K562 (cell line): ENCODE measurements around the gene HJV. TPM values are rescaled to one million over a fixed set of nuclear protein-coding genes. Genes with fewer than 3 reads are reported as not detected.

ENCODE experiments used
- ETV1 ChIP-seq: fragments of 450-650 bp; conservative IDR thresholded peaks from 2 replicates; pipeline ENCODE4 v1.6.1; 2016; ENCODE audit warnings: missing genetic modification characterization, control low read depth, low read depth, missing compliant biosample characterization
- FOXJ3 ChIP-seq: sonication (generic); formaldehyde crosslinking; IDR thresholded peaks from 2 replicates; pipeline ENCODE4 v1.4.0; 2020; ENCODE audit warnings: mild to moderate bottlenecking, missing genetic modification reagents
- JUN ChIP-seq, 2 experiments: sonication (generic) in 1 of 2; formaldehyde crosslinking in 1 of 2; IDR thresholded peaks; 2 replicates each; pipeline versions ENCODE4 v1.6.1 to v1.8.0; 2012 to 2022; ENCODE audit warnings: borderline replicate concordance in 2 of 2, mild to moderate bottlenecking in 2 of 2, improper control_type of control experiment in 1 of 2, low read depth in 1 of 2, low read length in 1 of 2, missing genetic modification reagents in 1 of 2
- KDM5B ChIP-seq: fragments of 200-600 bp; sonication (generic); IDR thresholded peaks from 2 replicates; pipeline ENCODE4 v1.6.1; 2012; ENCODE audit warnings: low read depth, mild to moderate bottlenecking, moderate library complexity, low read length, control low read depth, inconsistent platforms; ENCODE audit not compliant: insufficient replicate concordance
- MED1 ChIP-seq: sonication (generic); formaldehyde crosslinking; IDR thresholded peaks from 2 replicates; pipeline ENCODE4 v1.8.1; 2023; ENCODE audit warnings: missing genetic modification reagents, borderline replicate concordance
- NFATC3 ChIP-seq: fragments of 450-650 bp; IDR thresholded peaks from 2 replicates; pipeline ENCODE4 v1.6.1; 2017; ENCODE audit warnings: mild to moderate bottlenecking
- PRPF4 ChIP-seq: fragments of 200-400 bp; formaldehyde crosslinking; IDR thresholded peaks from one replicate; pipeline ENCODE4 v1.6.1; 2017; ENCODE audit warnings: low read length, low read depth, mild to moderate bottlenecking; ENCODE audit not compliant: insufficient read depth, poor library complexity, severe bottlenecking
- SAP30 ChIP-seq: fragments of 200-600 bp; sonication (generic); IDR thresholded peaks from 2 replicates; pipeline ENCODE4 v1.6.1; 2012; ENCODE audit warnings: borderline replicate concordance, low read depth, mild to moderate bottlenecking, moderate library complexity, low read length, control low read depth, inconsistent platforms; ENCODE audit not compliant: insufficient read depth, poor library complexity, severe bottlenecking
- SLC30A9 ChIP-seq: fragments of 250-450 bp; sonication (Bioruptor Pico); IDR thresholded peaks from 2 replicates; pipeline ENCODE4 v1.8.0; 2022; ENCODE audit warnings: mild to moderate bottlenecking, moderate library complexity
- STAT5A ChIP-seq: IDR thresholded peaks from 2 replicates; pipeline ENCODE4 v1.6.1; 2012; ENCODE audit warnings: low read length, inconsistent platforms, borderline replicate concordance
- TOE1 ChIP-seq, 2 experiments: fragments of 450-650 bp in 1 of 2; sonication (generic) in 1 of 2; formaldehyde crosslinking in 1 of 2; IDR thresholded peaks; 2 replicates each; pipeline versions ENCODE4 v1.7.1 to v1.8.0; 2016 to 2022; ENCODE audit warnings: borderline replicate concordance in 2 of 2, mild to moderate bottlenecking in 2 of 2, antibody characterized with exemption in 1 of 2, inconsistent platforms in 1 of 2, low read depth in 1 of 2, missing genetic modification reagents in 1 of 2, moderate library complexity in 1 of 2
- ZFPM2 ChIP-seq: fragments of 250-450 bp; sonication (Bioruptor Pico); IDR thresholded peaks from 2 replicates; pipeline ENCODE4 v1.5.1; 2022; ENCODE audit warnings: mild to moderate bottlenecking
- ZNF77 ChIP-seq: fragments of 250-450 bp; sonication (Bioruptor Pico); IDR thresholded peaks from 2 replicates; pipeline ENCODE4 v1.5.0; 2020
- polyA plus RNA-seq, 8 experiments: library from polyadenylated mRNA; depleted of rRNA in 4 of 8; stranded (reverse) in 5 of 8; unstranded in 3 of 8; fragments of >200 nt; fragmentation: Nextera tagmentation in 2 of 8; fragmentation: Illumina TruSeq in 1 of 8; extraction: Ambion mirVana in 2 of 8; extraction: Trizol in 1 of 8; gene quantifications; 2 replicates each; pipeline versions ENCODE4 v1.2.1 to v1.2.3, GENCODE V29; 2011 to 2014; ENCODE audit warnings: inconsistent platforms in 1 of 8, missing spikeins in 1 of 8
- total RNA-seq, 7 experiments: library from RNA; depleted of rRNA in 6 of 7; stranded (reverse); fragments of >200 nt in 6 of 7; fragmentation: Illumina TruSeq in 2 of 7; extraction: Trizol in 2 of 7; gene quantifications; 2 replicates each; pipeline versions ENCODE4 v1.2.1 to v1.2.3, GENCODE V29; 2011 to 2021; ENCODE audit warnings: low replicate concordance in 1 of 7
- TF ChIP-seq, protein P1 (sequence below): fragments of 450-650 bp; formaldehyde crosslinking; IDR thresholded peaks from 2 replicates; pipeline ENCODE4 v1.4.0; 2022; ENCODE audit warnings: mild to moderate bottlenecking, moderate library complexity
- TF ChIP-seq, protein P2 (sequence below), 2 experiments: fragments of 450-650 bp; IDR thresholded peaks; 2 replicates each; pipeline ENCODE4 v1.6.1; 2018; ENCODE audit warnings: mild to moderate bottlenecking in 2 of 2, low read depth in 1 of 2; ENCODE audit not compliant: partially characterized antibody in 2 of 2
- TF ChIP-seq, protein P3 (sequence below): fragments of 250-450 bp; sonication (Bioruptor Pico); IDR thresholded peaks from 2 replicates; pipeline ENCODE4 v1.8.0; 2021; ENCODE audit warnings: borderline replicate concordance, mild to moderate bottlenecking, moderate library complexity; ENCODE audit not compliant: poor library complexity, severe bottlenecking
- TF ChIP-seq, protein P4 (sequence below): sonication (generic); formaldehyde crosslinking; IDR thresholded peaks from 2 replicates; pipeline ENCODE4 v1.8.1; 2023; ENCODE audit warnings: mild to moderate bottlenecking, missing genetic modification reagents
- TF ChIP-seq, protein P5 (sequence below): fragments of 450-650 bp; IDR thresholded peaks from 2 replicates; pipeline ENCODE4 v1.6.1; 2014; ENCODE audit warnings: low read depth, mild to moderate bottlenecking, moderate library complexity, borderline replicate concordance

The HJV gene
- total and polyA plus RNA-seq, 9 of the 15 experiments (the other 6 are each of a cell fraction or from before 2014, with no cell fraction given), result 1.0 to 6.6 (median 2.4) TPM

DNA sequence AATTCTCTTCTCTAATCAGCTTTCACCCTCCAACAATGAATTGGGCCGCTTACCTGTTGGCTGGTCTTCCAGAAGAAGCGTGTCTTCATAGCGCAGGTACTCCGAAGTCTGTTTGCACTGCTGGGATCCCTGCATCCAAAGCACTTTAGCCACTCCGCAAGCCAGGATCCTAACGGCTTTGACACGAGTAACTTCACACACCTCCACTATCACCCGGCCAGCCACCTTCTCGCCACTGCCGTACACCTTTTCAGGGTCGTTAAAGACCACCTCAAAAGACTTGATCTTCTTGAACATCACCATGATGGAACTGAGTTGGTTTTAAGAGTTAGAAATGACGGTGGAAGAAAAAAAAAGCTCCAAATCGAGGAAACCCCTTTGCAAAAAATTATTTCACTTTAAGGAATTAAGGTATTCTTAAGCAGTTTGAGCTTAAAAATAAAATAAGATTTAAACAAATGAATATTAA is 25.5 kb downstream of the HJV start (continued):
- TF ChIP-seq, protein P1, sequence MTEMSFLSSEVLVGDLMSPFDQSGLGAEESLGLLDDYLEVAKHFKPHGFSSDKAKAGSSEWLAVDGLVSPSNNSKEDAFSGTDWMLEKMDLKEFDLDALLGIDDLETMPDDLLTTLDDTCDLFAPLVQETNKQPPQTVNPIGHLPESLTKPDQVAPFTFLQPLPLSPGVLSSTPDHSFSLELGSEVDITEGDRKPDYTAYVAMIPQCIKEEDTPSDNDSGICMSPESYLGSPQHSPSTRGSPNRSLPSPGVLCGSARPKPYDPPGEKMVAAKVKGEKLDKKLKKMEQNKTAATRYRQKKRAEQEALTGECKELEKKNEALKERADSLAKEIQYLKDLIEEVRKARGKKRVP (CRISPR knock-in tag), result no peak
- no peak for TF ChIP-seq TOE1 (IDR thresholded peaks at IDR 0.05; ENCODE audit: borderline replicate concordance)
- TF ChIP-seq TOE1 (CRISPR knock-in tag; IDR thresholded peaks at IDR 0.05; ENCODE audit: borderline replicate concordance, low read depth), result 0 out of 2 replicates have a peak, but pooled peaks have one; percentile 69
- no peak for TF ChIP-seq SLC30A9 (CRISPR knock-in tag)
- TF ChIP-seq ZFPM2 (CRISPR knock-in tag), result no peak
- no peak for TF ChIP-seq FOXJ3 (CRISPR knock-in tag)
- TF ChIP-seq ETV1 (tag), result no peak
- no peak for TF ChIP-seq PRPF4
- no peak for TF ChIP-seq STAT5A
- TF ChIP-seq SAP30, result peak; percentile 11
- TF ChIP-seq ZNF77 (CRISPR knock-in tag), result peak; percentile 84; the same call in 1 of the 2 replicates
- TF ChIP-seq, protein P2, sequence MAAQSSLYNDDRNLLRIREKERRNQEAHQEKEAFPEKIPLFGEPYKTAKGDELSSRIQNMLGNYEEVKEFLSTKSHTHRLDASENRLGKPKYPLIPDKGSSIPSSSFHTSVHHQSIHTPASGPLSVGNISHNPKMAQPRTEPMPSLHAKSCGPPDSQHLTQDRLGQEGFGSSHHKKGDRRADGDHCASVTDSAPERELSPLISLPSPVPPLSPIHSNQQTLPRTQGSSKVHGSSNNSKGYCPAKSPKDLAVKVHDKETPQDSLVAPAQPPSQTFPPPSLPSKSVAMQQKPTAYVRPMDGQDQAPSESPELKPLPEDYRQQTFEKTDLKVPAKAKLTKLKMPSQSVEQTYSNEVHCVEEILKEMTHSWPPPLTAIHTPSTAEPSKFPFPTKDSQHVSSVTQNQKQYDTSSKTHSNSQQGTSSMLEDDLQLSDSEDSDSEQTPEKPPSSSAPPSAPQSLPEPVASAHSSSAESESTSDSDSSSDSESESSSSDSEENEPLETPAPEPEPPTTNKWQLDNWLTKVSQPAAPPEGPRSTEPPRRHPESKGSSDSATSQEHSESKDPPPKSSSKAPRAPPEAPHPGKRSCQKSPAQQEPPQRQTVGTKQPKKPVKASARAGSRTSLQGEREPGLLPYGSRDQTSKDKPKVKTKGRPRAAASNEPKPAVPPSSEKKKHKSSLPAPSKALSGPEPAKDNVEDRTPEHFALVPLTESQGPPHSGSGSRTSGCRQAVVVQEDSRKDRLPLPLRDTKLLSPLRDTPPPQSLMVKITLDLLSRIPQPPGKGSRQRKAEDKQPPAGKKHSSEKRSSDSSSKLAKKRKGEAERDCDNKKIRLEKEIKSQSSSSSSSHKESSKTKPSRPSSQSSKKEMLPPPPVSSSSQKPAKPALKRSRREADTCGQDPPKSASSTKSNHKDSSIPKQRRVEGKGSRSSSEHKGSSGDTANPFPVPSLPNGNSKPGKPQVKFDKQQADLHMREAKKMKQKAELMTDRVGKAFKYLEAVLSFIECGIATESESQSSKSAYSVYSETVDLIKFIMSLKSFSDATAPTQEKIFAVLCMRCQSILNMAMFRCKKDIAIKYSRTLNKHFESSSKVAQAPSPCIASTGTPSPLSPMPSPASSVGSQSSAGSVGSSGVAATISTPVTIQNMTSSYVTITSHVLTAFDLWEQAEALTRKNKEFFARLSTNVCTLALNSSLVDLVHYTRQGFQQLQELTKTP (IDR thresholded peaks at IDR 0.05; ENCODE audit: low read depth in 1 of 2, partially characterized antibody in 2 of 2), result peak; percentile 91 to 99
- no peak for TF ChIP-seq MED1 (CRISPR knock-in tag)
- TF ChIP-seq, protein P3, sequence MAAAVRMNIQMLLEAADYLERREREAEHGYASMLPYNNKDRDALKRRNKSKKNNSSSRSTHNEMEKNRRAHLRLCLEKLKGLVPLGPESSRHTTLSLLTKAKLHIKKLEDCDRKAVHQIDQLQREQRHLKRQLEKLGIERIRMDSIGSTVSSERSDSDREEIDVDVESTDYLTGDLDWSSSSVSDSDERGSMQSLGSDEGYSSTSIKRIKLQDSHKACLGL (CRISPR knock-in tag), result no peak
- peak; percentile 62 for TF ChIP-seq KDM5B
- TF ChIP-seq, protein P4, sequence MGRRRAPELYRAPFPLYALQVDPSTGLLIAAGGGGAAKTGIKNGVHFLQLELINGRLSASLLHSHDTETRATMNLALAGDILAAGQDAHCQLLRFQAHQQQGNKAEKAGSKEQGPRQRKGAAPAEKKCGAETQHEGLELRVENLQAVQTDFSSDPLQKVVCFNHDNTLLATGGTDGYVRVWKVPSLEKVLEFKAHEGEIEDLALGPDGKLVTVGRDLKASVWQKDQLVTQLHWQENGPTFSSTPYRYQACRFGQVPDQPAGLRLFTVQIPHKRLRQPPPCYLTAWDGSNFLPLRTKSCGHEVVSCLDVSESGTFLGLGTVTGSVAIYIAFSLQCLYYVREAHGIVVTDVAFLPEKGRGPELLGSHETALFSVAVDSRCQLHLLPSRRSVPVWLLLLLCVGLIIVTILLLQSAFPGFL (CRISPR knock-in tag), result no peak; the same call in 1 of the 2 replicates
- no peak for TF ChIP-seq NFATC3
- no peak for TF ChIP-seq JUN (IDR thresholded peaks at IDR 0.05; ENCODE audit: borderline replicate concordance, low read depth, low read length)
- TF ChIP-seq JUN (CRISPR knock-in tag; IDR thresholded peaks at IDR 0.05; ENCODE audit: borderline replicate concordance), result no peak
- TF ChIP-seq, protein P5, sequence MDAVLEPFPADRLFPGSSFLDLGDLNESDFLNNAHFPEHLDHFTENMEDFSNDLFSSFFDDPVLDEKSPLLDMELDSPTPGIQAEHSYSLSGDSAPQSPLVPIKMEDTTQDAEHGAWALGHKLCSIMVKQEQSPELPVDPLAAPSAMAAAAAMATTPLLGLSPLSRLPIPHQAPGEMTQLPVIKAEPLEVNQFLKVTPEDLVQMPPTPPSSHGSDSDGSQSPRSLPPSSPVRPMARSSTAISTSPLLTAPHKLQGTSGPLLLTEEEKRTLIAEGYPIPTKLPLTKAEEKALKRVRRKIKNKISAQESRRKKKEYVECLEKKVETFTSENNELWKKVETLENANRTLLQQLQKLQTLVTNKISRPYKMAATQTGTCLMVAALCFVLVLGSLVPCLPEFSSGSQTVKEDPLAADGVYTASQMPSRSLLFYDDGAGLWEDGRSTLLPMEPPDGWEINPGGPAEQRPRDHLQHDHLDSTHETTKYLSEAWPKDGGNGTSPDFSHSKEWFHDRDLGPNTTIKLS, result no peak
